Endothelial cell (in vitro differentiated cells): ENCODE measurements around the gene SH3BGRL. TPM values are rescaled to one million over a fixed set of nuclear protein-coding genes. Genes with fewer than 3 reads are reported as not detected.
A peak's percentile ranks its signal among the peaks of the same experiment; 100 is the strongest.

Experiments used
- DNase-seq: peaks from one replicate; pipeline ENCODE4 v3.0.0; 2021; ENCODE audit warnings: low spot score
- H3K27ac Mint-ChIP-seq: one replicate; pipeline ENCODE4 v1.8.0; 2021; ENCODE audit warnings: mixed read lengths, inconsistent platforms; ENCODE audit not compliant: unreplicated experiment
- H3K27me3 Mint-ChIP-seq: one replicate; pipeline ENCODE4 v1.8.0; 2021; ENCODE audit warnings: mild to moderate bottlenecking, moderate library complexity, mixed read lengths, inconsistent platforms; ENCODE audit not compliant: unreplicated experiment
- H3K36me3 Mint-ChIP-seq: one replicate; pipeline ENCODE4 v1.8.0; 2021; ENCODE audit warnings: mild to moderate bottlenecking, low read depth, mixed read lengths, inconsistent platforms; ENCODE audit not compliant: unreplicated experiment
- H3K4me1 Mint-ChIP-seq: one replicate; pipeline ENCODE4 v1.8.0; 2021; ENCODE audit warnings: mild to moderate bottlenecking, mixed read lengths, inconsistent platforms; ENCODE audit not compliant: unreplicated experiment
- H3K4me3 Mint-ChIP-seq: one replicate; pipeline ENCODE4 v1.8.0; 2021; ENCODE audit warnings: mild to moderate bottlenecking, mixed read lengths, inconsistent platforms; ENCODE audit not compliant: unreplicated experiment
- H3K9me3 Mint-ChIP-seq: one replicate; pipeline ENCODE4 v1.8.0; 2021; ENCODE audit warnings: mixed read lengths, inconsistent platforms; ENCODE audit not compliant: unreplicated experiment
- CTCF ChIP-seq: fragments of 200-600 bp; sonication (generic); IDR thresholded peaks from one replicate; pipeline ENCODE4 v1.5.0; 2021; ENCODE audit warnings: antibody characterized with exemption; ENCODE audit not compliant: unreplicated experiment
- total RNA-seq: library from RNA; stranded (reverse); fragmentation: NEBNext Ultra II Directional; extraction: Animal tissue kit (Norgen Biotek cat#: 25700); gene quantifications from one replicate; pipeline ENCODE4 v1.2.1, GENCODE V29; 2021; ENCODE audit not compliant: unreplicated experiment

SH3BGRL gene
- total RNA-seq, 1 donor from 2014 or later = 127 TPM

GRCh38 chrX:81232218-81232617 is 30.3 kb downstream of the SH3BGRL start:
- H3K4me1 Mint-ChIP-seq = peaks cover 4% of the 10 kb centered on the region
- no peak overlapping the region for H3K27ac Mint-ChIP-seq
- H3K36me3 Mint-ChIP-seq = peaks cover 18% of the 10 kb centered on the region
- no peak for TF ChIP-seq CTCF
- H3K4me3 Mint-ChIP-seq = no peak overlapping the region
- no peaks in the 10 kb centered on the region for H3K27me3 Mint-ChIP-seq
- no peaks in the 10 kb centered on the region for H3K9me3 Mint-ChIP-seq
- no peak for DNase-seq

DNA sequence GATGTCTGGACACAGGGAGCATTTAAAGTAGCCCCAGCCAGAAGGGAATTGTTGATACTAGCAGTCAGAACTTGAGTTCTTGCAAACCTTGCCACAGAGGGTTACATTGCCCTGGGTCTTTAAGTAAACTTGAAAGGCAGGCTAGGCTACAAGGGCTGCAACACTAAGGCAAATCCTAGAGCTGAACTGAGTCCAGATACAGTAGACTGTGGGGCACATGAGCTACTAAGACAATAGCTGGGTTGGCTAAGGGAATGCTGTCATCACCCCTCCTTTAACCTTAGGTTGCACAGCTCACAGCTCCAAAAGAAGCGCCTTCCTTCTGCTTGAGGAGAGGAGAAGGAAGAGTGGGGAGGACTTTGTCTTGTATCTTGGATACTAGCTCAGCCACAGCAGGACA is 35.6 kb downstream of the SH3BGRL start:
- peaks cover 42% of the 10 kb centered on the region for H3K36me3 Mint-ChIP-seq
- H3K27me3 Mint-ChIP-seq = no peaks in the 10 kb centered on the region
- DNase-seq = no peak
- no peak for TF ChIP-seq CTCF
- H3K27ac Mint-ChIP-seq = no peak overlapping the region
- no peak overlapping the region for H3K4me3 Mint-ChIP-seq
- H3K4me1 Mint-ChIP-seq = no peaks in the 10 kb centered on the region
- H3K9me3 Mint-ChIP-seq = no peaks in the 10 kb centered on the region

GRCh38 chrX:81238166-81238565 is 36.3 kb downstream of the SH3BGRL start:
- H3K9me3 Mint-ChIP-seq = no peaks in the 10 kb centered on the region
- no peak for DNase-seq

DNA sequence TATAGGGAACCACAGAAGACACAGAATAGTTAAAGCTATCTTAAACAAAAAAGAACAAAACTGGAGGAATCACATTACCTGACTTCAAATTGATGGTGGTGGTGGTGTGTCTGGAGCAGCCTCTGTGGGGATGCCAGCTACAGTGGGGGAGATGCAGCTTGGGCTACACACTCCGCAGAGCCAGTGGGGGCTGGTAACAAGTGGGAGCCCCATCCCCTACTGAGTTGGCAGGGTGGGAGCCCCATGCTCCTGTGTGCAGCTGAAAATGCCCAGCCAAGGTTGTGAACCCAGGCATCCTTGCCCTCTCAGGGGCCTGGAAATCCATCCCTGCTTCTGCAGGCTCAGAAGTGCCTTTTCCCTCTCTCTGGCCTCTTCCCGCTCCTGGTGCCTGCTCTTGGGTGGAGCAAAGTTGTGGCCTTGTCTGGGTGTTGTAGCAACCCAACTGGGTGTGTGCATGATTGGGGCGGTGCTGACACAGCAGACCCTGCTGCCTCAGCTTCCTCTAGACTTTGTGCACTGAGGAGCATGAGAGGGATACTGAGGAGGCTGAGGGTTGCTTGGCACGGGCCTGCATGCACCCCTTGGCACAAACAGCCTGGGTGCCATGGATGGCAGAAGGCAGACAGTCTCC is 38.9 kb downstream of the SH3BGRL start:
- Mint-ChIP-seq H3K27ac (no peak overlapping the region), H3K27me3 (no peaks in the 10 kb centered on the region), H3K4me1 (no peaks in the 10 kb centered on the region), H3K4me3 (peak overlapping the region; percentile 71), H3K9me3 (no peaks in the 10 kb centered on the region), H3K36me3 (peaks cover 36% of the 10 kb centered on the region)
- no peak for DNase-seq
- no peak for TF ChIP-seq CTCF

More at GRCh38 chrX:81238166-81238565, 36.3 kb downstream of the SH3BGRL start:
- Mint-ChIP-seq H3K27ac (no peak overlapping the region), H3K4me3 (peak overlapping the region; percentile 27), H3K36me3 (peaks cover 41% of the 10 kb centered on the region), H3K4me1 (no peaks in the 10 kb centered on the region), H3K27me3 (no peaks in the 10 kb centered on the region)
- TF ChIP-seq CTCF = no peak

- Mint-ChIP-seq H3K27ac (no peak overlapping the region), H3K27me3 (no peaks in the 10 kb centered on the region), H3K4me1 (no peaks in the 10 kb centered on the region), H3K9me3 (no peaks in the 10 kb centered on the region), H3K4me3 (no peak overlapping the region), H3K36me3 (peaks cover 33% of the 10 kb centered on the region)
- DNase-seq = no peak
- no peak for TF ChIP-seq CTCF
Observed at GRCh38 chrX:81241753-81242152, 39.9 kb downstream of the SH3BGRL start.
